GM10266 (cell line): ENCODE data around the gene FOXD4L3.
"Not testable (repeated sequence)": the region's sequence is repeated elsewhere in the genome, so short reads cannot be mapped to it uniquely, and the experiment has no call there.

Experiments
- DNase-seq: peaks from one replicate; pipeline ENCODE4 v3.0.0; 2012; ENCODE audit errors: extremely low spot score

The FOXD4L3 gene

GRCh38 chr9:68302567-68302966 is at the start of gene FOXD4L3:
Gene FOXD4L3, plus strand, starts transcription at chr9:68302867. Its CDS starts 85 bp downstream, at chr9:68302952.
- not testable (repeated sequence) for DNase-seq

- DNase-seq, result not testable (repeated sequence)
Observed at GRCh38 chr9:68281041-68281440, 21.6 kb upstream of the FOXD4L3 start.

GRCh38 chr9:68303771-68304170 is 1.1 kb downstream of the FOXD4L3 start:
- DNase-seq, result not testable (repeated sequence)

GRCh38 chr9:68304212-68304611 is 1.5 kb downstream of the FOXD4L3 start:
- DNase-seq, result not testable (repeated sequence)

- not testable (repeated sequence) for DNase-seq
Observed at GRCh38 chr9:68304777-68305176, 2.1 kb downstream of the FOXD4L3 start.

GRCh38 chr9:68305680-68306285 is 3.1 kb downstream of the FOXD4L3 start:
- not testable (repeated sequence) for DNase-seq

GRCh38 chr9:68306391-68306964 is 3.8 kb downstream of the FOXD4L3 start:
- DNase-seq, result not testable (repeated sequence)

GRCh38 chr9:68307127-68307526 is 4.5 kb downstream of the FOXD4L3 start:
- not testable (repeated sequence) for DNase-seq

GRCh38 chr9:68307654-68308053 is 5.0 kb downstream of the FOXD4L3 start:
- not testable (repeated sequence) for DNase-seq

- not testable (repeated sequence) for DNase-seq
Observed at GRCh38 chr9:68311208-68311607, 8.5 kb downstream of the FOXD4L3 start.

GRCh38 chr9:68318209-68318608 is 15.5 kb downstream of the FOXD4L3 start:
- not testable (repeated sequence) for DNase-seq

GRCh38 chr9:68323749-68324148 is 21.1 kb downstream of the FOXD4L3 start:
- not testable (repeated sequence) for DNase-seq

- DNase-seq, result not testable (repeated sequence)
Observed at GRCh38 chr9:68324518-68324917, 21.9 kb downstream of the FOXD4L3 start.

GRCh38 chr9:68329106-68329505 is 26.4 kb downstream of the FOXD4L3 start:
- DNase-seq, result not testable (repeated sequence)

GRCh38 chr9:68330531-68331173 is 28.0 kb downstream of the FOXD4L3 start:
- not testable (repeated sequence) for DNase-seq

GRCh38 chr9:68332122-68332521 is 29.5 kb downstream of the FOXD4L3 start:
- not testable (repeated sequence) for DNase-seq

GRCh38 chr9:68335935-68336334 is 33.3 kb downstream of the FOXD4L3 start:
- not testable (repeated sequence) for DNase-seq

- DNase-seq, result not testable (repeated sequence)
Observed at GRCh38 chr9:68336639-68337339, 34.1 kb downstream of the FOXD4L3 start.

GRCh38 chr9:68338000-68338399 is 35.3 kb downstream of the FOXD4L3 start:
- not testable (repeated sequence) for DNase-seq

GRCh38 chr9:68342265-68343025 is 39.8 kb downstream of the FOXD4L3 start:
- not testable (repeated sequence) for DNase-seq

- DNase-seq, result not testable (repeated sequence)
Observed at GRCh38 chr9:68343242-68343641, 40.6 kb downstream of the FOXD4L3 start.
